B cell (primary cell): ENCODE measurements around the gene B9D1. TPM values are rescaled to one million over a fixed set of nuclear protein-coding genes. Genes with fewer than 3 reads are reported as not detected.

Experiments
- ATAC-seq: fragments of 200-7000 bp; cut with Tn5 transposase; one replicate; pipeline ENCODE4 v1.10.0; 2021; ENCODE audit warnings: low read depth, mild to moderate bottlenecking, moderate number of reproducible peaks, moderate library complexity
- CTCF ChIA-PET: fragments of 350-600 bp; sonication (Branson Sonifier 250); formaldehyde crosslinking; loops from one replicate; lab custom pipeline; 2021; ENCODE audit warnings: antibody characterized with exemption, inconsistent platforms; lab: Charles Lee
- POLR2A ChIA-PET: fragments of 350-600 bp; sonication (Branson Sonifier 250); formaldehyde crosslinking; loops from one replicate; lab custom pipeline; 2021; ENCODE audit warnings: antibody characterized with exemption; lab: Charles Lee
- DNase-seq: peaks from one replicate; pipeline ENCODE4 v3.0.0; 2013
- H2AFZ ChIP-seq: 2 replicates; pipeline ENCODE4 v1.6.1; 2012; ENCODE audit warnings: mild to moderate bottlenecking, low read depth, low read length; ENCODE audit not compliant: insufficient read depth, poor library complexity, severe bottlenecking
- H3K27ac ChIP-seq, 2 donors: 1 replicate in 1 of 2; 2 replicates in 1 of 2; pipeline ENCODE4 v1.5.1; 2012 to 2013; ENCODE audit warnings: low read length in 2 of 2, mild to moderate bottlenecking in 2 of 2, moderate library complexity in 1 of 2
- H3K27me3 ChIP-seq, 4 experiments: fragments of 200-600 bp in 1 of 4; sonication (generic) in 1 of 4; replicated peaks in 1 of 4; 1 replicate in 2 of 4; 2 replicates in 2 of 4; pipeline versions ENCODE4 v1.6.1 to v1.7.0; 2013 to 2016; ENCODE audit warnings: low read length in 3 of 4, mild to moderate bottlenecking in 2 of 4, mixed read lengths in 1 of 4, moderate library complexity in 1 of 4; ENCODE audit not compliant: insufficient read depth in 4 of 4, control insufficient read depth in 3 of 4; ENCODE audit errors: control extremely low read depth in 1 of 4
- H3K36me3 ChIP-seq, 2 experiments: replicated peaks in 1 of 2; 1 replicate in 1 of 2; 2 replicates in 1 of 2; pipeline versions ENCODE4 v1.6.1 to v1.7.1; 2013; ENCODE audit warnings: low read length in 1 of 2; ENCODE audit not compliant: insufficient read depth in 2 of 2, control insufficient read depth in 1 of 2; ENCODE audit errors: control extremely low read depth in 1 of 2, extremely low read depth in 1 of 2
- H3K4me1 ChIP-seq, 2 donors: fragments of 200-600 bp in 1 of 2; sonication (generic) in 1 of 2; 1 replicate in 1 of 2; 2 replicates in 1 of 2; pipeline versions ENCODE4 v1.5.1 to v1.6.1; 2013 to 2017; ENCODE audit warnings: low read length in 2 of 2; ENCODE audit not compliant: control insufficient read depth in 2 of 2, insufficient read depth in 2 of 2
- H3K4me2 ChIP-seq: replicated peaks from 2 replicates; pipeline ENCODE3; 2012; ENCODE audit warnings: mild to moderate bottlenecking, low read depth, low read length; ENCODE audit not compliant: poor library complexity, severe bottlenecking
- H3K4me3 ChIP-seq, 5 experiments: fragments of 200-600 bp in 1 of 5; sonication (generic) in 1 of 5; 1 replicate in 3 of 5; 2 replicates in 2 of 5; pipeline versions ENCODE4 v1.5.1 to v1.7.0; 2011 to 2016; ENCODE audit warnings: low read length in 4 of 5, mild to moderate bottlenecking in 4 of 5, low read depth in 2 of 5, control low read depth in 1 of 5, moderate library complexity in 1 of 5; ENCODE audit not compliant: insufficient read depth in 1 of 5; ENCODE audit errors: control extremely low read depth in 1 of 5, extremely low read depth in 1 of 5
- H3K79me2 ChIP-seq: fragments of 200-600 bp; sonication (generic); one replicate; pipeline ENCODE4 v1.6.0; 2016; ENCODE audit warnings: low read length; ENCODE audit not compliant: control insufficient read depth, insufficient read depth
- H3K9ac ChIP-seq: fragments of 200-600 bp; sonication (generic); 2 replicates; pipeline ENCODE4 v1.6.1; 2017; ENCODE audit warnings: mild to moderate bottlenecking, low read length, moderate library complexity
- H3K9me3 ChIP-seq, 3 donors: one replicate each; pipeline versions ENCODE4 v1.6.1 to v1.7.1; 2013; ENCODE audit warnings: low read length in 2 of 3; ENCODE audit not compliant: control insufficient read depth in 2 of 3, insufficient read depth in 1 of 3; ENCODE audit errors: control extremely low read depth in 1 of 3
- H4K20me1 ChIP-seq: 2 replicates; pipeline ENCODE4 v1.6.0; 2012; ENCODE audit warnings: mild to moderate bottlenecking, low read length; ENCODE audit not compliant: insufficient read depth, control insufficient read depth, poor library complexity, severe bottlenecking
- H3K27ac Mint-ChIP-seq: one replicate; pipeline ENCODE4 v1.8.0; 2021; ENCODE audit warnings: mixed read lengths
- H3K27me3 Mint-ChIP-seq: one replicate; pipeline ENCODE4 v1.8.0; 2021; ENCODE audit warnings: mixed read lengths
- H3K4me1 Mint-ChIP-seq: one replicate; pipeline ENCODE4 v1.8.0; 2021; ENCODE audit warnings: mixed read lengths
- H3K4me3 Mint-ChIP-seq: one replicate; pipeline ENCODE4 v1.8.0; 2021; ENCODE audit warnings: mixed read lengths
- H3K9me3 Mint-ChIP-seq: one replicate; pipeline ENCODE4 v1.8.0; 2022; ENCODE audit warnings: mixed read lengths; ENCODE audit not compliant: insufficient read depth
- CTCF ChIP-seq: fragments of 200-600 bp; IDR thresholded peaks from one replicate; pipeline ENCODE4 v1.8.0; 2022; ENCODE audit warnings: antibody characterized with exemption, mild to moderate bottlenecking
- EZH2 ChIP-seq: IDR thresholded peaks from 2 replicates; pipeline ENCODE4 v1.6.1; 2012; ENCODE audit warnings: borderline replicate concordance, low read depth, mild to moderate bottlenecking, moderate library complexity, low read length; ENCODE audit not compliant: insufficient read depth, poor library complexity, severe bottlenecking
- whole genome bisulfite sequencing: methylation state at CpG from one replicate; pipeline ENCODE4 v1.1.5; 2013; ENCODE audit warnings: missing lambda C conversion rate; ENCODE audit not compliant: insufficient coverage; 5-methylcytosine and 5-hydroxymethylcytosine counted together
- intact Hi-C: fragments of 100-400 bp; cut with micrococcal nuclease; formaldehyde crosslinking; loops from one replicate; pipeline ENCODE4 v1.10.0; 2022
- polyA plus RNA-seq: library from polyadenylated mRNA; depleted of rRNA; stranded (reverse); fragments of >200 nt; gene quantifications from 2 replicates; pipeline ENCODE4 v1.2.3, GENCODE V29; 2012
- total RNA-seq, 2 donors: library from RNA; stranded (reverse); fragments of 120-200 nt in 1 of 2; gene quantifications; 1 replicate in 1 of 2; 2 replicates in 1 of 2; pipeline versions ENCODE4 v1.2.3 to v1.2.4, GENCODE V29; 2013 to 2022

The B9D1 gene
- total and polyA plus RNA-seq, 2 donors (not counting 1 experiment from before 2014, with no cell fraction given): 2.5 to 6.9 TPM

- no peak overlapping the region for H3K4me2 ChIP-seq
- intact Hi-C loops: no loop called here
- no peaks in the 10 kb centered on the region for H3K36me3 ChIP-seq
- WGBS: over 99% methylated on average over 8 of the region's 10 CpGs
- no peak for ATAC-seq
- H3K9me3 ChIP-seq: peaks cover 4 to 5% (median 5%) of the 10 kb centered on the region in 3 donors
- H4K20me1 ChIP-seq: no peaks in the 10 kb centered on the region
- H3K4me1 ChIP-seq: no peaks in the 10 kb centered on the region
- H3K79me2 ChIP-seq: no peaks in the 10 kb centered on the region
- no peak overlapping the region for H3K4me3 Mint-ChIP-seq
- H3K27ac ChIP-seq: no peak overlapping the region
- H3K27me3 Mint-ChIP-seq: peaks cover 3% of the 10 kb centered on the region
- H3K9ac ChIP-seq: no peak overlapping the region
- no peaks in the 10 kb centered on the region for H3K27me3 ChIP-seq
- H2AFZ ChIP-seq: no peak overlapping the region
- H3K4me1 Mint-ChIP-seq: no peaks in the 10 kb centered on the region
- CTCF ChIA-PET: interaction anchor here (1.2 kb wide), 1 partner anchor 9 kb away, joined by 4 read pairs; no protein-coding TSS in a partner anchor
- no peak overlapping the region for H3K4me3 ChIP-seq
- no peak for TF ChIP-seq CTCF
- TF ChIP-seq EZH2: no peak
- DNase-seq: no peak
- POLR2A ChIA-PET: no interaction called here
- peaks cover 3% of the 10 kb centered on the region for H3K9me3 Mint-ChIP-seq
- H3K27ac Mint-ChIP-seq: no peak overlapping the region
These were observed 34.0 kb downstream of the B9D1 start for GRCh38 chr17:19328441-19329061.

- intact Hi-C loops: no loop called here
- peaks cover 3% of the 10 kb centered on the region for H3K9me3 Mint-ChIP-seq
- 92% methylated on average over 7 of the region's 14 CpGs for WGBS
- peaks cover 4 to 6% (median 5%) of the 10 kb centered on the region in 3 donors for H3K9me3 ChIP-seq
- peaks cover 0 to under 1% (median 0%) of the 10 kb centered on the region in 4 experiments for H3K27me3 ChIP-seq
- no peak overlapping the region for H3K4me2 ChIP-seq
- H3K4me3 ChIP-seq: no peak overlapping the region
- CTCF ChIA-PET: interaction anchor here (1.2 kb wide), 1 partner anchor 11 kb away, joined by 4 read pairs; no protein-coding TSS in a partner anchor
- H3K27ac ChIP-seq: no peak overlapping the region
- no peak overlapping the region for H3K27ac Mint-ChIP-seq
- ATAC-seq (no peak), DNase-seq (no peak)
- H3K4me1 Mint-ChIP-seq: no peaks in the 10 kb centered on the region
- no peaks in the 10 kb centered on the region for H4K20me1 ChIP-seq
- no peaks in the 10 kb centered on the region for H3K36me3 ChIP-seq
- POLR2A ChIA-PET: no interaction called here
- H3K9ac ChIP-seq: no peak overlapping the region
- no peak overlapping the region for H3K4me3 Mint-ChIP-seq
- H3K79me2 ChIP-seq: no peaks in the 10 kb centered on the region
- H3K27me3 Mint-ChIP-seq: peaks cover 3% of the 10 kb centered on the region
- H2AFZ ChIP-seq: no peak overlapping the region
- TF ChIP-seq EZH2 (no peak), CTCF (no peak)
- H3K4me1 ChIP-seq: no peaks in the 10 kb centered on the region
These were observed 35.3 kb downstream of the B9D1 start for GRCh38 chr17:19327031-19327783.
